GM19035 (cell line): ENCODE measurements around the gene SNX22.
"Not testable (repeated sequence)": the region's sequence is repeated elsewhere in the genome, so short reads cannot be mapped to it uniquely, and the experiment has no call there.

Experiments
- ATAC-seq: cut with Tn5 transposase; IDR thresholded peaks from one replicate; pipeline ENCODE4 v1.9.1; 2021; ENCODE audit not compliant: unreplicated experiment

SNX22 gene

DNA sequence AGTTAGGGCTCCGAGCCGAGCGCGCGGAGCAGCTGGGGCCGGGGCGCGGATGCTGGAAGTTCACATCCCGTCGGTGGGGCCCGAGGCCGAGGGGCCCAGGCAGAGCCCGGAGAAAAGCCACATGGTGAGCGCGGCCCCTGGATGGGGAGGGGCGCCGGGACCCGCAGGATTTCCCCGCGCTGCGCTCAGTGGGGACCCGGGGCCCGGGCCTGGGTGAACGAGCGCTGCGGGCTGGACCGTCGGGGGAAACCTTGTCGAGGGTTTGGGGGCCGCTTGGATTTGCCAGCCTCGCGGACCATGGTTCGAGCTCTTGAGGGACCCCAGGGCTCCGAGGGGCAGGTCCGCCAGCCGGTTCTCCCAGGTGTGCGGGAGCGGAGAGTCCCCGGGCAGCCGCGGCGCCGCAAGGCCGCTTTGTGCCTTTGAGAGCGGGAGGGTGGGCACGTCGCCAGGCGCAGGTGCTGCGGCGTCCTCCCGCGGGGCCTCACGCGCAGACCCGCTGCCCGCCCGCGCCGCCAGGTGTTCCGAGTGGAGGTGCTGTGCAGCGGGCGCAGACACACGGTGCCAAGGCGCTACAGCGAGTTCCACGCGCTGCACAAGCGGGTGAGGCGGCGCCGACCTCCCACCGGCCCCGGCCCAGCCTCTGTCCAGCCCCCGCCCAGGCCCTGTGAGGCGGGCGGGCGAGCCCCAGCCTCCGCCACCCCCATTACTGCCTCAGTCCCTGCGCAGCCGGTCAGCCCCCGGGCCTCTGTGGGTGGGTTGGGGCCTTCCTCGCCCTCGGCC, at the start of gene SNX22:
TSS of gene SNX22 (plus strand) at position 5 of the 780 bp plus-strand sequence. CDS start at position 50, 45 bp downstream.
- peak; percentile 5 for ATAC-seq

DNA sequence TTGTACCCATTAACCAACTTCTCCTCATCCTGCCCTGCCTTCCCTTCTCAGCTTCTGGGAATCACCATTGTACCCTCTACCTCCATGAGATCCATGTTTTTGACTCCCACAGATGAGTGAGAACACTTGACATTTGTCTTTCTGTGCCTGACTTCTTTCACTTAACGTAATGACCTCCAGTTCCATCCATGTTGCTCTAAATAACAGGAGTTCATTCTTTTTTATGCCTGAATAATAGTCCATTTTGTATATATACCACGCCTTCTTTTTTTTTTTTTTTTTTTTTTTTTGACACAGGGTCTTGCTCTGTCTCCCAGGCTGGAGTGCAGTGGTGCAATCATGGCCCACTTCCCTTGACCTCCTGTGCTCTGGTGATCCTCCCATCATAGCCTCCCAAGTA, 49.0 kb upstream of the SNX22 start:
- ATAC-seq, result no peak

DNA sequence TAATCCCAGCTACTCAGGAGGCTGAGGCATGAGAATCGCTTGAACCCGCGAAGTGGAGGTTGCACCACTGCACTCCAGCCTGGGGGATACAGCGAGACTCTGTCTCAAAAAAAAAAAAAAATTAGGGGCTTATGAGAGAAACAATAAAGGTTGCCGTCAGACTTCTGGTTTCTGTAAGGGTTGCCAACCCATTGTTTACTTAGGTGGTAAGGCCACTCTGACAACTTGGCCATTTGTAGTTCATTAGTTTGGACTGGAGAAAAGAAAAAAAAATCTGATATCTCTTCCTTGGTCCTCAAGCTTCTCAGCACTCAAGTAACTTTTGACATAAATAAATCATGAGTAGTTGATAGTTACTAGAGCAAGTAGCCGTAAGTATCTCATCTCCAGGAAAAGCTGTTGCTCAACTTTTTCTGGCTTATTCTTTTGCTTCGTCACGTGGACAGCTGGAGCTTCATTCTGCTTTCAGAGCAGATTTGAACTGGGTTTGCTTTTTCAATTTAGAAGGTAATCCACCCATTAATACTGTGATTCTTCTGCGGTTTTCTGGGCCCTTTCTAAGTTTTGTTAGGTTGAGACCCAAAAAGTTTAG, 46.3 kb upstream of the SNX22 start:
- no peak for ATAC-seq

DNA sequence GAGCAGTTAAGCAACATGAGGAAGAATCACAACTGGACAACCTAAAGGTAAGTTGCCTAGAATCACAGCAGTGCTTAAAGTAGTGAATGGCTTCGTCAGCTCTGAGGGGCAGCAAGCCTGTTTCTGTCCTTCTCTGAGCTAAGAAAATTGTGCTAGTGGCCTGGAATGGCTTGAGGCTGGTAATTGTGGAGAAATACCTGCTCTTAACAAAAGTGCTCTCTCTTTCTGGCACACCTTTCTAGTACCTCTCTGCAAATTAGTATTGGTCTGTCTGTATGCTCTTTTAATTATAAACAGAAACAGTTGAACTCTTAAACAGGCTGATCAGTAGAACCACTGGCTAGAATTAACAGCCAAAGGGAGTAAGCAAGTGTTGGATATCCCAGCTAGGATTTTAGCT, 44.2 kb upstream of the SNX22 start:
- ATAC-seq, result no peak

DNA sequence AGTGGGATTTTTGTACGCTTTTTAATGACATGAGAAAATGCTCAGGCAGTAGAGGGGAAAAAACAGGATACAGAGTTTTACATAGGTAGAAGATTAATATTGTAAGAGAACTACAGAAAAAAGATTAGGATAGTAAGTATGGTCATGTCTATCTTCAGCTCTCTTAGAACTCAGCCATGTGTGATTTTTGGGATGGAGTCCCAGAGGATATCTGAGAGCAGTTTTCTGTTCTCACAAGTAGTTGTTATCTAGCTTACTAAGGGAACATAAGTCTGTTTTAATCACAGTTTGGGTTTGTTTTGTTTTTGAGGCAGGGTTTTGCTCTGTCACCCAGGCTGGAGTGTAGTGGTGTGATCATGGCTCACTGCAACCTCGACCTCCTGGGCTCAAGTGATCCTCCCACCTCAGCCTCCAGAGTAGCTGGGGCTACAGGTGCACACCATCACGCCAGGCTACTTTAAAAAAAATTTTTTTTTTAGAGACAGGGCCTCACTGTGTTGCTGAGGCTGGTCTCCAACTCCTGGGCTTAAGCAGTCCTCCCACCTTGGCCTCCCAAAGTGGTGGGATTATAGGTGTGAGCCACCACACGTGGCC, 41.3 kb upstream of the SNX22 start:
- ATAC-seq, result not testable (repeated sequence)

DNA sequence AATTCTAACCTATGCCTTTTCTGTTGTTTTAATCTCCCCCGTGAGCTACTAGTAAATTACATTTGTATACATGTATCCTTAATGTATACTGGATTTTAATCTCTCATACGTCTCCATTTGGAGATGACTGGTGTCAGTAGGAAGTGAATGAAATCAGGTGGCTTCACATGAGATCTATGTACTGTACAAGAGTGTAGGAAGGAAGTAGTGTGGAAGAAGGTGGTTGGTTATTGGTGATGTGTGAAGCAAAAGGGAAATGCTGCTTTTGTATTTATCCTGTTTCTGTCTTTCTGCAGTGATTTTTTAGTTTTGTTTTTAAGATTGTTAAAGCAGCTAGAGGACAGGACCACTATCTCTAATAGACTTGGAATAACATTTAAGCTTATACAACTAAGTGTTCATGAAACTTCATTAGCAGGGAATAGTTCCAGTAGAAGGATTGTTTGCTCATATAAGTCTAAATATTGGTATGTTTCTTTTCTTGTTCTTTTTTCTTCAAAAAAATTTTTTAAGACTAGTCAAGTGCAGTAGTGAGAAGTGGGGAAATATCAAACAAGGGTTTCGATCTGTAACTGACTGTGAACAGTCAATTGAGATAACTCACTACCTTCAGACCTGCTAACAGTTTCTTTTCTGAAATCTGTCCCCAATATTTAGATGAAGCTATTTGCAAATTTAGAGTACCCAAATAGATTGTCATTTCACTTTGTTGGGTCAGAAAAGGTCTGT, 40.4 kb upstream of the SNX22 start:
- ATAC-seq, result no peak

DNA sequence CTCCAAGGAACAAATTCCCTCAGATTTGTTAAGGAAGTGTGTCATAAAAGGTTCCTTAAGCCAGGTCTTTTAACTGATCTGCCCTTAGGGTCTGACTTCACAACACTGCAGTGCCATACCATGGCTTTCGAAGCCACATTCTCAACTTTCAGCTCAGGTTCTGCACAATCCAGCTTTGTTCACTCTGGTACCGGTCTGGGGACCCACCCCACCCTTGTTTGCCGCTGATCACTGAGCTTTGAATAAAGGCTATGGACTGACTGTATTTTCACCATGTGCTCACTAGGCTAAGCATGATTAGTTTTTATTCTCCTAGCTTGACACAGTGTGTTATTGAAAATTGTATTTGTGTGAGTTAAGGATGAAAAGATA, 39.9 kb upstream of the SNX22 start:
- ATAC-seq, result no peak

DNA sequence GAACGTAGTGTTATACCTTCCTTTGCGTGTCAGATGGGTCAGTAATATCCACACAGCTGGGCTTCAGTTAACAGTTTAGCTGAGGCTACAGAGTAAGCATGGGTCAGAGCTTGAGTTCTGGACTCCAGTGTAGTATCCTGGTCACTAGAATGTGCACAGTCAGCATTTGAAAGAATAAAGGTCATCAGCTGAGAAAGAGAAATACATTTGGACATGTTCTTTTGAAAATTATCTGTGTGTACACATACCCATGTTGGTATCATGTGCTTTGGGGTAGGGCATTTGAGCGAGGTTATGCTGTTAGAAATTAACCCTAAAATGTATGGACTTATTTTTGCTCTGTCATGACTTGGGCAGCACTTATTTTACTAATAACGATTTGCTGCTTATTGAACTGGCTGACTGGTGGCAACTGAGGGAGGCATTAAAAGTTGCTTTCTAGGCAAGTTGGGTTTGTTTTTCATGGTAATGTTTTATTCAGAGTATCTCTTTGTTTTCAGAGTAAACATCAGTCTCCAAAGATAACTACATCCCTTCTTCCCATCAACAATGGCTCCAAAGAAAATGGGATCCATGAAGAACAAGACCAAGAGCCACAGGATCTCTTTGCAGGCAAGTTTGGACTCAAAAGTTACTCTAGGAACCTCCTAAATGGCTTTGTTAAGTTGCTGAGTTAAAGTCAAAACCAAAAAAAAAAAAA, 39.3 kb upstream of the SNX22 start:
- no peak for ATAC-seq

DNA sequence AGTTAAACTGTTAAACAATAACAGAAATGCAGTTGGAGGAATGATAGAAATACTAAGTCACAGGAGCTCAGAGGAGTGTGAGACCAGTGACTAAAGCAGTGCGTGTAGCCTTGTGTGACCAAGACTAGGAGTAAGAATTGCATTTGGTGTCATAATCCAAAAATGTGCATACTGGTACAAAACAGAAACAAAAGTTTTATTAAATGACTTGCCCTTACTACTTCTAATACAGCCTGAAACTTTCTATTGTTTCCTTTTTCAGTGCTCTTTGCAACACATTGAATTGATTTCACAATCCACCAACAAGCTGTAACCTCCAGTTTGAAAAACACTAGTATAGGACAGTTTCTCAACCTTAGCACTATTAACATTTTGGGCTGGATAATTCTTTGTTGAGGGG, 38.6 kb upstream of the SNX22 start:
- ATAC-seq, result no peak

DNA sequence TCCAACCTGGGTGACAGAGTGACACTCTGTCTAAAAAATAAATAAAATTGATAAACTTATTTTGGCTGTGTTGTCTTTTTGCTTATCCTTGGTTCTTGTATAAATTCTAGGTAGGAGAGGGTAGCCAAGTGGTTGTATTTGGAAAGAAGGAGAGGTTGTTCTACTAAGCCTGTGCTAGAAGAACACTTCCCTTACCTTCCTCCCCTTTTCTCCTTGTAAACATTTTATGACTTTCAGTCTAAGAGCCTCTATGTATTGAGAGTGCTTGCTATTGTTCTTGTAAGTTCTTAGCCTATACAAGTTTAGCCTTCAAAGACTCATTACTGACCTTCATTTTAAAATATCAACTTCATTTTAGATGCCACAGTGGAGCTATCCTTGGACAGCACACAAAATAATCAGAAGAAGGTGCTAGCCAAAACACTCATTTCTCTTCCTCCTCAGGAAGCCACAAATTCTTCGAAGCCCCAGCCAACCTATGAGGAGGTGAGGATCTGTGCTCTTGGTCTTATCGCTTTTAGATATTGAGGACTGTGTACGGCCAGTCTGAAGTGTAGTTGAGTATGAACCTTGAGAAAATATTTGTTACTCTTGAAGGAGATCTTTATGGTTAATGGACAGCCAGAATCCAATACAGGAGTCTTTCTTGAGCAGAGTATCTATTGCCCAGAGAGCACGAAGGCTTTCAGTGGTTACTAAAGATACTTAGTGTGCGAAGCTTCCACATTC, 33.6 kb upstream of the SNX22 start:
- ATAC-seq, result no peak

DNA sequence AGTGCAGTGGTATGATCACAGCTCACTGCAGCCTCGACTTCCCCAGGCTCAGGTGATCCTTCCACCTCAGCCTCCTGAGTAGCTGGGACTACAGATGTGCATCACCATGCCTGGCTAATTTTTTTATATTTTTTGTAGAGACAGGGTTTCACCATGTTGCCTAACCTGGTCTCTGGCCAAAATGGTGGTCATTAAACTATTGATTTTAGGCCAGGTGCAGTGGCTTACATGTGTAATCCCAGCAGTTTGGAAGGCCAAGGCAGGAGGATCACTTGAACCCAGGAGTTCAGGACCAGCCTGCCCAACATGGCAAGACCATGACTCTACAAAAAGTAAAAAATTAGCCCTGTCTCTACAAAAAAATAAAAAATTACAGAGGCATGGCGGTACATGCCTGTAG, 31.2 kb upstream of the SNX22 start:
- not testable (repeated sequence) for ATAC-seq

DNA sequence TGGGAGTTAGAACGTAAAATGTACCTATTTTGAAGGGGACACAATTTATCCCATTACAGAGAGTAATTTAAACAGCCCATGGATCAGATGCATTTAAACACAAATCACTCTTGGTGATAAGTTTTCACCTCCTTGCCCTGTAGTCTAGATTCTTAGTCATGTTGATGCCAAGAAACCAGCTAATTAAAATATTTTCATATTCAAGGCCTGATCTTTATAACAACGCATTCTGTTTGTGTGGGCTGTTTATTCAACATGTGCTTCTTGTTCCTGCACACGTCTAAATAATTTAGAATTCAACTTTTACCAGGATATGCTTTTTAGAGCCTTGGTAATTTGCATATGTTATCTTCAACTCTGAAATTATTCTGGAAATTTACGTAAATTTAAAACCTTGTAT, 29.9 kb upstream of the SNX22 start:
- no peak for ATAC-seq

DNA sequence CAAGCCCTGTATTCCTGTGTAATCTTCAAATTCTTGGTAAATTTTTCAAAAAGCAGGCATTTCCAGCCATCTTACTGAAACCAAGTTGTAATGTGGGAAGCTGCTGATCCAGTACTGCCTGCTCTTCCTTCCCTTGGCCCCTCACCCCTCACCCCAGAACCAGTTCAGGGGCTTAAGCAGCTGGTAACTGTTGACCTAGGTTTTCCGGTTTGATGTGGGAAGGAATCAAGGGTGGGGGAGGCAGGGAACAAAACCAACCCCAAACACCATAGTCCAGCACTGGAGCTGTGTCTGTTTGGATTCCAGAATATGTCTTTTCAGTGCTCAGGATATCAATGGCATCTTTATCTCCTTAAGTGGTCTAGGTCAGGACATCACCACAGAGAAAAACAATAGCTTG, 29.1 kb upstream of the SNX22 start:
- no peak for ATAC-seq

DNA sequence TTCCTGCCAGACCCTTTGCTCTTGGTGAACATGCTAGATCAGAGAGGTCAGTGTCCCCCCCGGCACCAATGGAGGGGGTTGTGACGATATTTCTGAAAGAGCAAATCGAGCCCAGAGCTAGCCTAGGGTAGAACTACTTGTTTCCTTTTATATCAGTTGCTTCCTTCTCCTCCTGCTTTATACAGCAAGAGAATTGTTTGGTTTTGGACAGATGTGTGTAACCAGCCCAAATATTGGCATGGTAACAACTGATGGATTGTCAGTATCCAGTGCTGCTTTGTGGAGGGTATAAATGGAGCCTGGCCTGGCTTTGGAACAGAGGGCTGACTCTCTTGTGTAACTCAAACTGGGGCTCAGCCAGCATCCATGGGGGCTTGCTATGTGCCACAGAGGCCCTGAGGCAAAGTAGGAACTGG, 28.6 kb upstream of the SNX22 start:
- no peak for ATAC-seq

DNA sequence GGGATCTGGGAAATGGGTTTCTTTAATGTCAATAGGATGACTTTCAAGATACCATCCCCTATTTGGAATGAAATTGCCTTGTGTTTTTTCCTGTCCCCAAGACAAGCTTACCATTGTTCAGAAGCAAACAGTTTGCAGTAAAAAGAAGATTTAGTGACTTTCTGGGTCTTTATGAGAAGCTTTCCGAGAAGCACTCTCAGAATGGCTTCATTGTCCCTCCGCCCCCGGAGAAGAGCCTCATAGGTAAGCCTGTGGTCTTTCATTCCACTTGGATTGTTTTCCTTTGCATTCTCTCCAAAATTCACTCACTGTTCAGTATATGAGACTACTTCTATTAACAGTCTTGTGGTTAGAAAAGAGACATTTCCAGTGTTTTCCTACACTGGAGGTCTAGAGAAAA, 25.6 kb upstream of the SNX22 start:
- ATAC-seq, result no peak

DNA sequence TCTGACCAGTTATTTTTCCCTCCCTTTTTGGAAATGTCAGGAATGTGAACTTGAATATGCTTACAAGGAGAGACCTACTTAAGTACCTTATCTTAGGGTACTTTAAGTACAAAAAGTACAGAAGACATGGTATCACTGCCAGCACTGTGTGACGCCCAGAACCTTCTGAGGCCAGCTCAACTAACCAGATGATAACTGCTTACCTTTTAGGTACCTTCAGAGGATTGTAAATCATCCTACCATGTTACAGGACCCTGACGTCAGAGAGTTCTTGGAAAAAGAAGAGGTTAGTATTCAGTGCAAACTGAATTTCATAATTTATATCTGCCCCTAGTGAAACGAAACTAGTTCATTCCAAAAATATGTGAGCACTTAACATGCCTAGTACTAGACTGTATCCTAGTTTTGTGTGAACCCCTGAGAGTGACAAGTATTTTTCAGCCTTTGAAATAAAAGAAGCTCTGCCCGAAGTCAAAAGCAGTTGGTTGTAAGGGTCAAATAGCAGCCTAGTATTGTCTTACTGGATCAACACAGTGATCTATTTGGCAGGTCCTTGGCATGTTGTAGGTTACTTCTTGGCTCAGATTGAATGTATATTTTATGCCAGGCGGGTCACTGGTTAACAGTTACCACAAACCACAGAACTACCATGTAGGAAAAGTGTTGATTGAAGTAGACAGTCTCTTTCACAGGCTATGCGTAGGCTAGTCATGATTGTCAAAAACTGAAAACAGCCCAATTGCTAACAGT, 23.8 kb upstream of the SNX22 start:
- no peak for ATAC-seq

DNA sequence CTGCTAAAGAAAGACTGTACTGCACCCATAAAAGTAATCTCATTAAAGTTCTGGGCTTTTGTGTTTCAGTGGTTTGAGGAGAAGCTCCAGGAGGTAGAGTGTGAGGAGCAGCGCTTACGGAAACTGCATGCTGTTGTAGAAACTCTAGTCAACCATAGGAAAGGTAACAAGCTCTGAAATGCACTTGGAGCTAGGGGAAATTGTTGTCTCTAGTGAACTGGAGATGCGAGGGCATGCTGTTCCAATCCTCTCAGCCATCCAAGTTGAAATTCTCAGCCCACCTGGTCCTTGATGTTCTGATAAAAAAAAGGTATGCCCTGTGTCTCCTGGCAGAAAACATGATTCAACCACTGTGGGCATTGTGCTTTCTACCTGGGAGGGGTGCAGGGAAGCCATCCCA, 21.4 kb upstream of the SNX22 start:
- ATAC-seq, result no peak

DNA sequence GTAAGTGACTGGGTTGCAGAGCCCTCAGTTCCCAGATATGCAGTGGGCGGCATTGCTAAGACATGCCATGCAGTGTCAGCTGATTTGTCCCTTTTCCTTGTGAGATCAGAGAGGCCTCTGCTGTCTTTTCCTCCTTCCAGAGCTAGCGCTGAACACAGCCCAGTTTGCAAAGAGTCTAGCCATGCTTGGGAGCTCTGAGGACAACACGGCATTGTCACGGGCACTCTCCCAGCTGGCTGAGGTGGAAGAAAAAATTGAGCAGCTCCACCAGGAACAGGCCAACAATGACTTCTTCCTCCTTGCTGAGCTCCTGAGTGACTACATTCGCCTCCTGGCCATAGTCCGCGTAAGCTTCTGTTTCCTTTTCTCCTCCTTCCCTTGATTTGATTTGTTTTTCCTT, 20.0 kb upstream of the SNX22 start:
- ATAC-seq, result no peak

DNA sequence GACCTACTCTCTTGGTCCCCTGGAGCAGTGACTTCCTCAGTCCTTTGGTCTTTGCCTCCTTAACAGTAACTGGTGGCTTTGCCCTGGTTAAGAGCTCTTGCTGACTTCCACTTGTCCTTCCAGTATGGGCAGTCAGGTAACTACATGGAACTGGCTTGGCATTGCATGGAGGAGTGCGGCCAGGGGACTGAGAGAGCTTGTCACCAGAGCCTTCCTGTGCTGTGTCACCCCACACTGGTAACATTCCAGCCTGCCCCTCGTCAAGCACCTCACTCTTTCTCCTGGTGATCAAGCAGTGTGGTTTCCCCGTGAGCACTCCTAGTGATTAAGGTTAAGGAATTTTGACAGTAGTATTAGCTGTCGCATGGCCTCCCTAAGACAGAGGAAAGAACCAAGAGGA, 19.3 kb upstream of the SNX22 start:
- no peak for ATAC-seq
